ENCODE results near the gene SMARCAL1.

DNA sequence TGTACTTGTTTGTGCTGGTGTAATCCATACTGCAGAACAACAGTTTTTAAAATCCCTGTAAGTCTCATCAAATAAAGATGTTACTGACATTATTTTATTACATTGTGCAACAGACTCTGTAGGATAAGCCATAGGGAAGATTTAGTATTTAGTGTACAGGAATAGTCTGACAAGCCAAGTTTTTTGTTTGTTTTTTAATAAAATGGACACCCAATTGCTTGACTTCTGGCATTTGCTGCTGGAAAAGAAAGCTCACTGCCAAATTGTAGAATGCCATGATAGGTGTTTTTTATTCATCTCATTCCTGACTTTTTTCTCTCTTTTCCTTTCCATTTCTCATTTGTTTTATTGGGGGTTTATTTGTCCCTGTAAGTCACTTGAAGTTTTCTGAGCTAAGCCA, 38.1 kb downstream of the SMARCAL1 start:
- TF ChIP-seq, protein P1, sequence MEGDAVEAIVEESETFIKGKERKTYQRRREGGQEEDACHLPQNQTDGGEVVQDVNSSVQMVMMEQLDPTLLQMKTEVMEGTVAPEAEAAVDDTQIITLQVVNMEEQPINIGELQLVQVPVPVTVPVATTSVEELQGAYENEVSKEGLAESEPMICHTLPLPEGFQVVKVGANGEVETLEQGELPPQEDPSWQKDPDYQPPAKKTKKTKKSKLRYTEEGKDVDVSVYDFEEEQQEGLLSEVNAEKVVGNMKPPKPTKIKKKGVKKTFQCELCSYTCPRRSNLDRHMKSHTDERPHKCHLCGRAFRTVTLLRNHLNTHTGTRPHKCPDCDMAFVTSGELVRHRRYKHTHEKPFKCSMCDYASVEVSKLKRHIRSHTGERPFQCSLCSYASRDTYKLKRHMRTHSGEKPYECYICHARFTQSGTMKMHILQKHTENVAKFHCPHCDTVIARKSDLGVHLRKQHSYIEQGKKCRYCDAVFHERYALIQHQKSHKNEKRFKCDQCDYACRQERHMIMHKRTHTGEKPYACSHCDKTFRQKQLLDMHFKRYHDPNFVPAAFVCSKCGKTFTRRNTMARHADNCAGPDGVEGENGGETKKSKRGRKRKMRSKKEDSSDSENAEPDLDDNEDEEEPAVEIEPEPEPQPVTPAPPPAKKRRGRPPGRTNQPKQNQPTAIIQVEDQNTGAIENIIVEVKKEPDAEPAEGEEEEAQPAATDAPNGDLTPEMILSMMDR (IDR thresholded peaks at IDR 0.05): no peak
- no peak for TF ChIP-seq POLR2A (IDR thresholded peaks at IDR 0.05)
